Embryonic facial prominence (tissue), 1 donor: Measurements from ENCODE around the gene TBX4.
"Not testable (repeated sequence)": the region's sequence is repeated elsewhere in the genome, so short reads cannot be mapped to it uniquely, and the experiment has no call there.

Experiments
- DNase-seq: peaks from one replicate; pipeline ENCODE4 v3.0.0-alpha.2; 2016; ENCODE audit errors: extremely low spot score

Gene TBX4

DNA sequence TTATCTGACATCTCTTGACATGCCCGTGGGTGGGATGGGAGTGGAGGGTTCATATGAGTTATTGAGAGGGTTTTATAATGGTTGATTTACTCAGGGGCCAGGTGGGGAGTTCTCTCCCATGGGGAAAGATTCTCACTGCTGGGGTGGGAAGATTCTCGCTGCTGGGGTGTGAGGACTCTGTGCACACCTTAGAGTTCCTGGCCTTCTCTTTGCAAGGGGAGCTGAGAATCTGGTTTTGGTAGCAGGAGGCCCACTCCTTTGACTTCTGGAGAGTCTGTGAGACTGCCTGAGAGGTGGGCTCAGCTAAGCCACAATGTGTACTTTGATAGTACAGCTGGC, 31.5 kb downstream of the TBX4 start:
- no peak for DNase-seq

DNA sequence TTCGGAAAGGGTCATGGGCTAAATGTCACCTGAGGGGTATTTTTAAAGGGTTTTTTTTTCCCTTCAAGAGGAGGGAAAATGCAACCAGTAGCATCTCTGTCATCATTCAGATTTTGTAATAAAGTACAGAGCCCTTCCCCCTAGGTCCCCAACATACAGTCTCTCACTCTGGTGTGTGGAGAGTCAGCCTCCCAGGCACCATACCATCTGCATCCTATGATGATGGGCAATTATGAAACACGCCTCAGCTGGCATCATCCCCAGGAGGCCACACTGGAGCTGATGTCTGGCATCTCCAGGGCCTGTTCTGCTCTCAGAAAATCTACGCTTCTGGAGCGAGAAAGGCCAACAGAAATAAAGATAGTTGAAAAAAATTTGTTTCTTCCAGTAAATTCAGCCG, 32.0 kb downstream of the TBX4 start:
- no peak for DNase-seq

DNA sequence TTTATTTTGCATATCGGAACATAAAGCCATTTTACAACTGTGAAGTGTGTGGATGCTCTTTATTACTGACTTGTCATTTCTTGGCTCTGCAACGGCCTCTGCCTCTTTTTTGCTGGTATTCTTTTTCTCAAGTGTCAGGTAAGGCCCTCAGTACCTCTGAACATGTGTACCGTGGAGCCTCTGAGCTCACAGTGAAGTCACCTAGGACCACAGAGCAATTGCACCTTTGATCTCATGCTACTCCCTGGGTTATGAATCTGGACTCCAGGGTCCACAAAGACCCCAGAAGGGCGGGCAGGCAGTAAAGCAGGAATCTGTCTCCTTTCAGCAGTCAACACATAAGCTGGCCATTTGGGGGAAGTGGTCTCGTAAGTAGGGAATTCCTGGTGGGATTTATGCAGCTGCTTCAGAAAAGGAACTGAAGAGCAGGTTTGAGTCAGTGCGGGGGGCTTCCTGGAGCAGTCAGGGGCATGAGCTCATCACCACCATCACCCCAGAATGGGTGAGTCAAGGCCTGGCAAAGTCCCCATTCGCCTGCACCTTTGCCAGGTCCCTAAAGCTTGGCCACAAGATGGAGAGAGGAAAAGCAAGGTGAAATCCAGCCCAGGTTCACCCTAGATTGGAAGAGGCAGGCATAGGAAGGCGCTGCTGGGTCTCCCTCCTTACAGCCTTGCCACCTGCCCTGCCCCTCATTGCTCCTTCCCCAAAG, 33.0 kb downstream of the TBX4 start:
- DNase-seq = no peak

GRCh38 chr17:61486135-61487120, 34.2 kb downstream of the TBX4 start:
- no peak for DNase-seq

DNA sequence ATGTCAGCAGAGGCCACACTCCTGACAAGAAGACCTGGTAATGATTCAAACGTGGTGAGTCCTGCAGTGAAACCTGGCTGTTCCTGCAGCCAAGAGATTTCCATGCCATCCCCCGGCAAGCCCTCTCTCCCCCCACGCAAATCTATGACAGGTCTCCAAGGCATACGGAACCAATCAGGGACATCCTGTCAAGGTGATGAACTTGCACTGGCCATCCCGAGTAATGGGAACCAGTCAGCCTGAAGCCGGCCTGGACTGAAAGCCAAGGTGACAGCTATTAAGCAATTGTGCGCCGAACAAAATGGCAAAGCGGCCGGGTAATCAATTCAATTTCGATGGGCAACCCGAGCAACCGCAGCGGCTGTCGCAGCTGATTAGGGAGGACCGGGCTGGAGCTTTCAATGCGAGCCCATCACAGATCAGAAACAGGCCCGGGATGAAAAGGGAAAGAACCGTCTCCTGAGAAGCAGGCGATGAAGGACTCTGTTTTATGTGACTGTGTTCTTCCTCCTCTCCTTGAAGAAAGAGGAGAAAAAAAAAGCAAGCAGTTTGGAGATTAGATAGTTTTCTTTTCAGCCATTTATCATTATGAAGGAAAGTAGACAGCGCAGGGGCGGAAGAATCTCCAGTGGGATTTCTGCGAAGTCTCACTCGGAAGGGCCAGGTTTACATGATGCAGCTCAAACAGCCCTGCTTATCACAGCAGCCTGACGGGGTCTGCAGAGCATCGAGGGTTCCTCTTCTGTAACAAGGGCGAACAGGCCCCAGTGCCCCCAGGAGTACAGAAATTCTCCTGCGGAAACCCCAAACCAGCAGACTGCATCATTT, 35.2 kb downstream of the TBX4 start:
- DNase-seq = no peak

DNA sequence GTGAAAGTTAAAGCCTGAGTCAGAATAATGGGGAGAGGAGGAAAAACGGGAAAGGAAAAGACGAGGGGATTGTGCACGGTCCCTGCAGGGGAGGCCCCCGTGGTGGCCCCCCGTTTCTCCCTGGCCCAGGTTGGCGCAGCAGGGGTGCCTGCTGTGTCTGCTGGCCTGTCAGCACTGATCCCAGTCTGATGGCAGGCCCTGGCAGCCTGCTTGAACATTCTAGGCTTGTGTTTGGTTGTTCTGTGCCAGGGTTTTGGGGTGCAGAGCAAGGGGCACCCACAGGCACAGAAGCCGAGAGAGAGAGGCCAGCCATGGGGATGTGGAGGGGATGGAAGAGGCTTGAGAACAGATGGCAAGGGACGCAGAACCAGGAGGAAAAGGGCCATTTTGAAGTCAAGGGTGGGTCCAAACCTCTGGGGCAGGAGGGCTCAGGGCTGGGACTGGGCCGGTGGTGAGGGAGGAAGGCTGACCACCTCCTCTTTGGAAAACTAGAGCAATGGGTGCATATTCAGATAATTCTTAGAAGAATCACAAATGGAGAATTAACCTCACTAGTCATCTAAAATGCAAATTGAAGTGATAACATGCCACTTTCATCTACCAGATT, 35.9 kb downstream of the TBX4 start:
- no peak for DNase-seq

DNA sequence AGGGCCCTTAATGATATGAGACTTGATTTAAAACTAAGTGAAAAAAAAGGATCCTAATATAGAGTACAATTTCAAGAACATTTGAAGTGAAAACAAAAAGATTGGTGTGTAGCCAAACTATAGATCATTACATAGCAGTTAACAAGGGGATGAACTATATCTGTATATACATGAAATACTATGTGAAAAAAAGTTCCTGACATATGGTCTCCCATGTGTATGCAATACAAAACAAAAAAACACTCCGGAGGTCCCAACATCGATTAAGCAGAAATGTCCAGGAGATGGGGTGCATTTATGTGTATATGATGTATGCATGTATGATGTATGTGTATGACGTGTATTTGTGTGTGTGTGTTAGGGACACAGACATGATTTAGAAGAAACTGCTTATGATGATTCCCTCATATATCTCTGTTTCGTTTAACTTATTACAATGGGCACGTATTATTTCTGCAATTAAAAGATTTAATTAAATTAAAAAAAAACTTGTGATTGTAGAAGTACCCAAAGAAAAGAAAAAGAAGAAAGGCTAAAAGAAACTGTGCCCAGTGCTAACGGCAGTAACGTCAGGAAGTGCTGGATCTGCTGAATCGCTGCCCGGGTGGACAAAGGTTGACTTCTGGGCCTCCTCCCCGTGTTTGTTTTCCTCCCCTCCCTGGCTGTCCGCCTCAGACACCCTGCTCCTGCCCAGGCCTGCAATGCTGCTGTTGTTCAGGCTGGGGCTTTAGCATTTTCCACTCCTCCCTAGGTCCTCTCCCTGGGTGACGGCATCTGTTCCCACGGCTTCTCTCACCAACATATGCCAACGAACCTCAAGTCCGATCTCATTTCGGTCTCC, 36.9 kb downstream of the TBX4 start:
- no peak for DNase-seq

DNA sequence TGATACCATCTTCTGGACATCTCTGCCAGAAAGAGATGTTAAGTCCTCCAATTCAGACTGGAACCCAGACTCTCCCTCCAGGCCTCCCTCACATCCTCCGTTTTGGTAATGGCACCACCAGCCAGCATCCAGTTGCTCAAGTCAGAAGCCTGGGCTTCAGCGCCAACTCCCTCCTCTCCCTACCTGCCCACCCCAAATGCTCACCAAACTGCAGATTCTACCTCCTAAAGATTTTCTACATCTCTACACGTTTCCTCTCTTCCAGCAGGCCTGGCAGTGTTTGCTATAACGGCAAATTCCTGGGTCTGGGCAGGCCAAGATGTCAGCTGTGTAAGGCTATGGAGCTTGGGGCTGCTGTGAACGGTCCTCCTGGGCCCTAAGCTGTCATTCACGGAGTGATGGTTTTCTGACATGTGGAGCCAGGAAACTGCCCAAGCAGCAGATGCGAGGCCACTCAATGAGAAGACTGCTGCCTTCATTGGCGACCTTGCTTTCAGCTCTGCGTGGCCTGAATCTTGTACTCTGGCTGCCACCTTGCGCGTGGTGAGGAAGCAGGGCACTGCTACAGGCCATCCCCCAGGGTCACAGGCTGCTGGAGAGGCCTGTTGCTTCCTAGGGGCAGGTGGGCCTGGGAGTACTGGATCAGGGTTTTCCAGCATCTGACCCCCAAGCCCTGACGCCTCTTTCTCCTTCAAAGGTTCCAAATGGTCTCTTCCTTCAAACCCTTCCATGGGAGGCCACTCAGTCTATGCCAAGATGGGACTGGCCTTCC, 37.7 kb downstream of the TBX4 start:
- DNase-seq = no peak

- DNase-seq = no peak
Observed at GRCh38 chr17:61490540-61490975, 38.3 kb downstream of the TBX4 start.

GRCh38 chr17:61491981-61492380, 39.8 kb downstream of the TBX4 start:
- DNase-seq = no peak

DNA sequence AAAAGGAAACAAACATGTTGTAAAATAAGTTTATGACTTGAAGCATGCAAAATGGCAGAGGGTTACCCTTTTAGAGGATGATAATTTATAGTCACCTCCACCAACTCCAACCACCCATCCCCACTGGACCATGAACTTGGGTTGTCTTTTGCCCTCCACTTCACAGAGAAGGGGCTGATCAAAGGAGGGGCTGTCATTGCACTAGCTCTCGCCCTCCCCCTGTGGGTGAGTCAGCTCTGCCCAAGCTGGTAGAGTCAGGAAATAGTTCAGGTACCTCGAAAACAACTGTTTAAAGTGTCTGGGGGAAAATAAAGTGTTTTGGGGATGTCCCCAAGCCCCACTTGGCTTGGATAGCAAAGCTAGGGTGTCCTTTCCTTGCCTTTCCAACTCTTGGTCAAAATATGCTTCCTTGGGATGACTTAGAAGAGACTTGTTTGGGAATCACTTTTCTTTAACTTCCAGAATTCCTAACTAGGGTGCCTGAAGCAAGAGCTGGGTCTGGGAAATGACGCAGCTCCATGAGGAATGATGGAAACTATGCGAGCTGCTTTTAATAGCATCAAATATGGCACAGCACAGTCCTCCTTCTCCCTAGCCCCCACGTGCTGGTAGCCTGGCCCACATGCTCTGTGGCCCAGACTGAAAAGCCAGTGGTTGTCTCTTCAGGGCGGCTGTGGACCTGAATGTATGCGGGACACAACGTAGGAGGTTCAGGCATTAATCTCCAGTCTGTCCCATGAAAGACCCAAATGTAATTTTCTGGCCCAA, 40.7 kb downstream of the TBX4 start:
- no peak for DNase-seq

DNA sequence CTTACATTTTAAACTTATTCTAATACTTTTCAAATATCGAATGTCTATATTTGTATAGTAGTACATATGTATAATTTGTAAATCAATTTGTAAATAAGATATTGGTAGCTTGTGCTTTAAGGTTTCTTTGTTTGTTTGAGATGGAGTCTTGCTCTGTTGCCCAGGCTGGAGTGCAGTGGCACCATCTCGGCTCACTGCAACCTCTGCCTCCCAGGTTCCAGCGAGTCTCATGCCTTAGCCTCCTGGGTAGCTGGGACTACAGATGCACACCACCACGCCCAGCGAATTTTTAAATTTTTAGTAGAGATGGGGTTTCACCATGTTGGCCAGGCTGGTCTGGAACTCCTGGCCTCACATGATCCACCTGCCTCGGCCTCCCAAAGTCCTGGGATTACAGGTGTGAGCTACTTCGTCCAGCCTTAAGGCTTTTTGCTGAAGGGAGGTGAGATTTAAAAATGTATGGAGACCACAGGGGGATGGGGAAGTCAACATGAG, 41.7 kb downstream of the TBX4 start:
- not testable (repeated sequence) for DNase-seq

DNA sequence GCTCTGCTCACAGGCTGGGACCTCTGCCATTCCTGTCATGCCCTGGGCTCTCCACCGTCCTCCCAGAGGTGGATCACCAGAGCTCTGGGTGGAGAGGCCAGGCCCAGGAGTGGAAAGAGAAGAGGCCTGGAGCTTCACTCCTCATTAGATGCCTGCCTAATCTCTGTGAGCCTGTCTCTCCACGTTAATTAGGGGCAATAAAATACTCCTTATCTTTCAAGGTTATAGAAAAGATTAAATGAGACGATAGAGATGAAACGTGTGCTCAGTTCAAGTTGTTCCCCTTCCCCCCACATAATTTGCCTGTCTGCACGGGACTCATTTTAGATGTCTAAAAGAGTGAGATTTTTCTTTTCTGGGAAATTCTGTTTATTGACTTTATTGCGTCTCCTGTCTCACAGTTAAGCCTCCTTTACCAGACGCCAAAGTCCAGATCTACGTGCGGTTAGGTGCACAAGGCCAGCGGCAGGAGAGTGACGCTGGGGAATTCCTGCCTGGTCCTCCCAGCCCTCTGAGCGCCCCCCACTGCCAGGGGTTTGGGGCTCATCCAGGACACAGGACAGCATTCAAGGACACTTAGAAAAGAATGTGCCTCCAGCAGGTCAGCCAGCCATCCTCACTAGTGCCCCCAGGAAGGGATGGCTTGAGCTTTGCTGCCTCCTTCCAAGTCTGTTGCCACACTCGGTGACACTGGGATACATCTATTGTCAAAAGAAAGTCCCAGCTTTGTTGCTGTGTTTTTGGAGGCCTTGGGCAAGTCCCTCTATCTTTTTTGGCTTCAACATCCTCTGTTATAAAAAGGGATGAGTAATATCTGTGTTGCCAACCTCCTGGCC, 42.3 kb downstream of the TBX4 start:
- no peak for DNase-seq

GRCh38 chr17:61495161-61495857, 43.1 kb downstream of the TBX4 start:
- no peak for DNase-seq

GRCh38 chr17:61496174-61496956, 44.1 kb downstream of the TBX4 start:
- DNase-seq = no peak

DNA sequence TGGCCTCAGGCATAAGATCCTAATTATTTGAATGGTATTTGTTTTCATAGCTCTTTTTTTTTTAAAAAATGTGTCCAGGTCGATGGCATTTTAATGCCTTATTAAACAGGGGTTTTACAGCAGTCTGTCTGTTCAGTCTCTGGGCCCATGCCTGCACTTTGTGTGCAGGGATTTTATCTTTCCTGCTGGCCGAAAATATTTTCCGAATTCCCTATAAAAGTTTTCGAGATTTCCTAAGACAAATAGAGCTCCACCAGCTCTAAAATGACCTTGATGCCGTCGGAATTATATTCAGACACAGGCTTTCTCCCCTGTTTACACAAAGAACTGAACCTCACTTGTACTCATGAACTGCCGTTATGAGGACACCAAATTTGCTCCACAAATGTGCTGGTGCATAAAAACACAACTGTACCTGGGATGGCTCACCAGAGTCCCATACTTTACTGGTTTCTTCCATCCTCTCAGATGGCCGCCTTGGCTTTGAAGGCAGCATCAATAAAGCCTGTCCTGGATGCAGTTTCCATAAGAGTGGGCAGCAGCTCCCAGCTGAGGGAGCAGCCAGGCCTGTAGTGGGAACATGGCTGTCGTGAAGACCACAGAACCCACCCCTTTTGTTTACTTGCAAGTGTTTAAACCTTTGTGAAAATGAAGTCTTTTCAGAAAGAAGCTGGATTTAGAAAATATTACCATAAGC, 44.9 kb downstream of the TBX4 start:
- no peak for DNase-seq
